ENCODE results near the gene DDAH2.

The DDAH2 gene

DNA sequence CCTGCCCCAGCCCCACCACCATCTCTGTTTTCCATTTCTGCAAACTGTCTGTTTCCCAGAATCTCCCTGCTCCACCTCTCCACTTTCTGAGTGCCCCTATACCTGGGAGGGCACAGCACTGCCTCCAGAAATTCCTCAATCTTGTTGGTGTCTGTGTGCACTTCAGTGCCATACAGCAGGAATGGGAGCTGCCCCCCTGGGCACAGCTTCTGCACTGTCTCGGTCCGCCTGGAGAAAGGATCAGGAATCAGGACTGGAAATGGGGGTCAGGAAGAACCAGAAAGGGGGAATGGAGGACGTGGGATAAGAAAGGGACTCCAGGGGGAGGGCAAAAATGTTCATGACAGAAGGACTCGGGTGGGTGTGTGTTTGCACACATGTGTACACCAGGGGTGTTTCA lies 4.6 kb upstream of the DDAH2 start:
- no peak for DNase-seq

DNA sequence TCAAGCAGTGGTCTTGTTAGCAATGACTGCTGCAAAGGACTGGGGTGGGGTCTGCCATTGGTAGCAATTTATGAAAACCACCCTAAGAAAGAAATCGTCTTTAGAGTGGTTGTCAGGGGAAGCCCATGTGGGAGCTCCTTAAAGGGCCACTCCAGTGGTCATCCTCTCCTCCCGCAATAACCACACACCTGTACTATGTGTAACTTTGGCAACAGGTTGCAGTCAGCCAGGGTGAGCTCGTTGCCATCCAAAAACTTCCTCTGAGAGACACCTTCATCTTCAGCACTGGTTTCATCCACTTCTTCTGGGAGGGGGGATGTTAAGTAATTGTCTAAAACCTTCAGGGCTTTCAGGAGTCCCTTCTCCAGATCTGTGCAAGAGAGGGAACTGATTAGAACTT lies 2.9 kb upstream of the DDAH2 start:
- DNase-seq: no peak

DNA sequence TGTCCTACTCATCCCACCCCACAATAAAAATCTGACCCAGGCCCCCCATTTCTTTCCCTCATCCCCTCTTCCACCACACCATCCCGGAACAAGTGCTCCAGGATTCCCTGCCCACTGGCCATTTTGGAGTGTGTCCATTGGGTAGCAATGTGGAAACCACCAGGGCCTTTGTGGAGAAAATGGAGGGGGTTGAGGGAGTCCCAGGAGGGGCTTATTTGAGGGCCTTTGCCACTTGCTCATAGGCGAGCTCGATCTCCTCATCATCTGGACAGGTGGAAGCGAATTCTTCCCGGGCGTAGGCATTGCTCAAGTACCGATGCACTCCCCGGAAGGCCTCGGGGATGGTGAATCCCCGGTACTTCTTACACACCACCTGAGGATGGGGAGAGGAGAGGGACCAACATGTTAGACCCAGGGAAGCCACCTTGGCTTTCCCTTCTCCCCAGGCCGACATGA lies 1.6 kb upstream of the DDAH2 start:
- DNase-seq: no peak

- DNase-seq: peak in 43 of 51 donors; percentile 15 to 82 (median 63)
Observed at GRCh38 chr6:31729979-31730630, 1.0 kb upstream of the DDAH2 start.

DNA sequence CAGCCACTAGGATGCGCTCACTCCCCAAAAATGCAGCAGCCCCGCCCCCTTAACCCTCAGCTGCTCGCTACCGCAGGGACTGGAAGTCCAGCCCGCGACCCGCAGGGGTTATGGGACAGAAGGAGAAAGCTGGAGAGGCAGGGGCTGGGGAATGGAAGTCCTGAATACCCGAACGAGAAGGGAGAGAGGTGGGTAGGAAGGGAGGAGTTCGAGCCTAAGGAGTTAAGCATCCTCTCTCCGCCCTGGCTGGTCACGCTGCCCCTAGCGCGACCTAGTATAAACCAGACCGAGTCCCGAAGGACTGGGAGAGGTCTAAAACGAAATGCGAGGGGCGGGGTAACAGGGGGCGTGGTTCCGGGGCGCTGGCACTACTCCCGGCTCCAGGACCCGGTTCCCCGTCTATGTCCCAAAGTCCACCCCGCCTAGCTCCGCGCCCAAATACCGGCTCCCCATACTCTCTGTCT lies 448 bp upstream of the DDAH2 start:
- peak in 50 of 51 donors; percentile 15 to 89 (median 73) for DNase-seq

DNA sequence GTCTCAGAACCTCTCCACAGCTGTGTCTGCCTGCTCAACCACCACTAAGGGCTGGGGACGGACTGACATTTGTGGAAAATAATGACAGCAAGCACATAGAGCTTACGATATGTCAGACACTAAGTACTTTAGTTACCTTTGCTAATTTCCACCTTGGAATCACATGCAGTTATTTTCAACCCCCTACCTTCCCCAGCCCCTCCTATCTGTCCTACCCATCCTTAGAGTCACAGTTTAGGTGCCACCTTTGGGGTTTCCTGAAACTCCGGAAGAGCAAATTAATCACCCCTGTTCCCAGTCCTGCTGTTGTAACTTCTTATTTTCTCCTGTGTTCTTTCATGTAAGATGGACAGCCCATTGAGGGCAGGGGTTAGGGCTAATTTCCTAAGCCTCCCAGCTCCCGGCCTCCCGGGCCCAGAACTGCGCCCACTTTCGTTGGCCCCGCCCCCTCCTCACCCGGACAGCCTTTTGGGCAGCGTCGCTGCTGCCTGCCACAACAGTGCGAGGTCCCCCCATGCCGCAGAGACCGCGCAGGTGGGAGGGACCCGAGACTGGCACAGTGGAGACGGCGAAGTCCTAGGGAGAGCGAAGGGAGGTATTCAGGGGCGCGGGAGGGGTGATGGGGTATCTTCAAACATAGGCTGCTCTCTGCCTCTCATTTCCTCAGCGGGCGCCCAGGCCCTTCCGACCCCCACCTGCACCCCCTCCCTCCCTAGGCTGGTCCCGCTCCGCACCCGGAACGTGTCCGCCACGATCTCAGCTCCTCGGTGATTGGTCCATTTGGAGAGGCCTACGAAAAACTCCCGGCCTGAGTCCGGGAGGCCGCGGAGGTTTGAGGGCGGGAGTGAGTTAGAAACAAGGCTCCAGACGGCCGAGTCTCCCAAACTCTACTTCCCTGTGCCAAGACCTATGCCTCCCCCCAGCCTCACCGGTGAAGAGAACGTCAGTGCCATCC lies 1.1 kb downstream of the DDAH2 start:
- no peak for DNase-seq

GRCh38 chr6:31727034-31727716 lies 1.9 kb downstream of the DDAH2 start:
- DNase-seq: no peak

DNA sequence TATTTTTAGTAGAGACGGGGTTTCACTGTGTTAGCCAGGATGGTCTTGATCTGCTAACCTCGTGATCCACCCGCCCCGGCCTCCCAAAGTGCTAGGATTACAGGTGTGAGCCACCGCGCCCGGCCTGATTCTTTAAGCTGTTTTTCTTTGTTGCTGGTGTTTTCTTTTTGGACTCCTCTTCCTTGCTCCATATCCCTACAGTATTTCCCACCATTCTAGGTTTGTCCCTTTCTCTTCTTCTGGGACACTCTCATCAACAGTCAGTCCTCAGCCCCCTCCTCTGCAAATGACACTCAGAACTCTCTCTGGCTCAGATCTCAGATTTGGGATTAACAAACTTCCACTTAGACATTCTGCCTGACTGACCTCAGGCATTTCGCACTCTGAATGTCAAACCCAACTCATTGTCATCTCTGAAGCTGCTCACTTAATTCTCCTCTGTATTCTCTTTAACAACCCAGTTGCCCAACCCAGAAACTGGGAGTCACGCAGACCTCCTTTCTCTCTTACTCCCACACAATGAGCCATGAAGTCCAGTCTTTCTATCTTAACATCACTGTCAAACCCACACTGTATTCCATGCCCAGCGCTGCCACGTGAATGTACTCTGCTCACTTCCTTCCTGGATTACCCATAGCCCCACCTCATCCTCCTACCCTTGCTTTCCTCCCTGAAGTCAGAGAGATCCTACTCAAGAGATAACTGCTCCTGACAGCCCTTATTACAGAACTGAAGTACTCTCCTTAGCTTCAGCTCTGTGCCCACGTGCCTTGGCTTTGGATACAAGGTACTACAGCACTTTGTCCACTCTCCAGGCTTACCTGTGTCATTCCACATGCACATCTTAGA lies 3.4 kb downstream of the DDAH2 start:
- peak in 1 of 51 donors; percentile 9 for DNase-seq

- DNase-seq: no peak
Observed at GRCh38 chr6:31723980-31724691, 5.0 kb downstream of the DDAH2 start.

DNA sequence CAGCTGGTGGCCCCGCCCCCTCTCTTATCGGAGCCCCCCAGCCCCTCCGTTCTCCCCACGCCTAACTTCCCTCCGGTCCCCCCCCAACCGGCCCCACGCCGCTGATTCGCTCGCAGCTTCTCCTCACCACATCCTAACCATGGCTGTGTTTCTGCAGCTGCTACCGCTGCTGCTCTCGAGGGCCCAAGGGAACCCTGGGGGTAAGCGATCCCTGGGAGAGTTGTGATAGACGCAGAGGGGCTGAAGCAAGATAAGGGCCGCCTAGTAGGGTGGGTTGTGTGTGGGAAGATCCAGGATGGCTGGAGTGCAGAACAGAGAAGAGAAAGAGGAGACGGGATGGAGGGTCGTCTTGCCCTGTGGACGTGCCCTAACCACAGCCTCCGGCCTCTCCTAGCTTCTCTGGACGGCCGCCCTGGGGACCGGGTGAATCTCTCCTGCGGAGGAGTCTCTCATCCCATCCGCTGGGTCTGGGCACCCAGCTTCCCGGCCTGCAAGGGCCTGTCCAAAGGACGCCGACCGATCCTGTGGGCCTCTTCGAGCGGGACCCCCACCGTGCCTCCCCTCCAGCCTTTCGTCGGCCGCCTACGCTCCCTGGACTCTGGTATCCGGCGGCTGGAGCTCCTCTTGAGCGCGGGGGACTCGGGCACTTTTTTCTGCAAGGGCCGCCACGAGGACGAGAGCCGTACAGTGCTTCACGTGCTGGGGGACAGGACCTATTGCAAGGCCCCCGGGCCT lies 5.7 kb downstream of the DDAH2 start, which contains the start of gene MPIG6B:
TSS of gene MPIG6B (plus strand) at position 129 of the 735 bp plus-strand sequence. CDS start at position 140, 11 bp downstream.
- no peak for DNase-seq

- DNase-seq: no peak
Observed at GRCh38 chr6:31722173-31722572, 6.9 kb downstream of the DDAH2 start.

DNA sequence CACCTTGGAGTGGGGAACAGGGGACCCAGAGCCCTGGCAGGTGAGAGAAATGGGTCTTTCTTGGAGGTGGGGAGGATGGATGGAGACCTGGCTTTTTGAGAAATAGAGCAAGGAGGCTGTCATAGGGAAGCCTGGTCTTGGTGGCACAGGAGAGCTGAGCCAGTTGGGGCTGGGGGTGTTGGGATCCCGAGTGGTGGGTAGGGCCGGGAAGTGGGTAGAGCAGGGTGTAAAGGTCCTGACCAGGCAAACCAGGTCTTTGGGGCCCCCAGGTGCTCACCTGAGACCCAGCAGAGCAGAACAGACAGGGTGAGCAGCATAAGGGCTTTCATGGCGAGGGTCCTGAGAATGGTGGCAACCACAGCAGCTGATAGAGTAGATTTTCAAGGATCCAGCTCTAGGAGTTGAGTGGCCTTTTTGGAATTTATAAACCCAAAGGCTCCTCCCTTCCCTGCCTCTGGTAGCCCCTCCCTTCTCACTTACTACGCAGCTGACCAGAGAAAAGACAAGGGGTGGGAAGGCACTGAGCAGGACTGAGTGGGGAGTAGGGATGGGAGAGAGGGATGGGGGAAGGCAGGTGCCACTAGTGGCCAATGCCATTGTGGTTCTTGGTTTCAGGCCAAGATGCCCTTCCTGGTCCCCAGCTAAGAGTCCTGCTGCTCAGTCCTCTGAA lies 7.6 kb downstream of the DDAH2 start, which contains the start of gene LY6G6C:
TSS of gene LY6G6C (minus strand) at position 396 of the 670 bp plus-strand sequence. CDS start at position 329, 67 bp downstream.
- DNase-seq: no peak

GRCh38 chr6:31720196-31720770 lies 8.8 kb downstream of the DDAH2 start:
- no peak for DNase-seq

GRCh38 chr6:31719001-31719400 lies 10.1 kb downstream of the DDAH2 start:
- DNase-seq: no peak

DNA sequence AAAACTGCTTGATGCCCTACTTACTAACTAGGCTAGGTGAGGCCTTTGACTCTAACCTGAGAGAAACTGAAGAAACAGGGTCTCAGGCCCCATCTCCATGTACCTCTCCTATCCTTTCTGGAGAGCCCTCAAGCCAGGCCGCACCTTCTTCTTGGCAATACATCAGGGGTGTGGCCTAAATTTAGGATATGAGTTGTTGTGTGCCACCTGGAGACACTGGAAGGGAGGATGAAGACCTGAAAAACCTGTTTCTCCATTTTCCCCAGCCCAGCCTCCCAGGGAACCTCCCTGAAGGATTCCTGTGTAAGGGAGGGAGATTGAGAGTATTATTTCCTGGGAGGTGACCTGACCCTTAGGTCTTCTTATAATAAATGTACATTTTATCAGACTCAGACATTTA lies 10.8 kb downstream of the DDAH2 start:
- DNase-seq: no peak

- DNase-seq: peak in 1 of 51 donors; percentile 33
Observed at GRCh38 chr6:31717499-31718222, 11.4 kb downstream of the DDAH2 start.

All from hypothalamus (tissue), 51 donors.